ENCODE results near the gene FAM20C.

Gene FAM20C

GRCh38 chr7:148543-148931 is 43.8 kb upstream of the FAM20C start:
- Histone ChIP-seq H3K18ac (ENCODE audit: low read length) (no peak overlapping the region), H3K79me2 (ENCODE audit: control insufficient read depth, insufficient read depth, low read length) (no peaks in the 10 kb centered on the region), H3K56ac (ENCODE audit: low read length) (peak overlapping the region; percentile 90), H3K23ac (ENCODE audit: low read length) (no peak overlapping the region), H4K8ac (ENCODE audit: low read depth, low read length) (no peak overlapping the region), H3K36me3 (ENCODE audit: control insufficient read depth, insufficient read depth, low read length) (no peaks in the 10 kb centered on the region), H2BK15ac (replicated peaks; ENCODE audit: low read depth) (no peak overlapping the region), H3K4ac (ENCODE audit: low read depth, low read length) (no peak overlapping the region), H3K79me1 (ENCODE audit: low read length) (no peaks in the 10 kb centered on the region), H3K4me3 (ENCODE audit: low read length) (peak overlapping the region; percentile 59), H3K27ac (ENCODE audit: low read depth, low read length) (no peak overlapping the region), H4K5ac (ENCODE audit: low read length) (no peak overlapping the region), H2BK120ac (ENCODE audit: low read depth, low read length) (no peak overlapping the region), H3K4me2 (ENCODE audit: low read length) (no peak overlapping the region), H3K4me1 (ENCODE audit: control insufficient read depth, low read depth, low read length) (no peaks in the 10 kb centered on the region), H2AK5ac (ENCODE audit: low read length) (no peak overlapping the region), H3K27me3 (ENCODE audit: insufficient read depth, low read length, poor library complexity) (no peaks in the 10 kb centered on the region), H3K9ac (ENCODE audit: low read length) (peak overlapping the region; percentile 85), H2BK5ac (ENCODE audit: low read length) (no peak overlapping the region)
- DNase-seq: no peak
- WGBS (ENCODE audit: extremely low coverage, insufficient coverage, low lambda C conversion rate): no CpG with 5 or more reads among the region's 5 CpGs

- Histone ChIP-seq H3K56ac (ENCODE audit: low read length) (peak overlapping the region; percentile 98), H2BK5ac (ENCODE audit: low read length) (peak overlapping the region; percentile 91), H3K4me1 (ENCODE audit: control insufficient read depth, low read depth, low read length) (no peaks in the 10 kb centered on the region), H3K36me3 (ENCODE audit: control insufficient read depth, insufficient read depth, low read length) (no peaks in the 10 kb centered on the region), H3K23ac (ENCODE audit: low read length) (no peak overlapping the region), H3K79me2 (ENCODE audit: control insufficient read depth, insufficient read depth, low read length) (no peaks in the 10 kb centered on the region), H4K8ac (ENCODE audit: low read depth, low read length) (peak overlapping the region; percentile 96), H3K4me3 (ENCODE audit: low read length) (peak overlapping the region; percentile 61), H3K27ac (ENCODE audit: low read depth, low read length) (peak overlapping the region; percentile 79), H3K79me1 (ENCODE audit: low read length) (no peaks in the 10 kb centered on the region), H3K4me2 (ENCODE audit: low read length) (peak overlapping the region; percentile 69), H3K9ac (ENCODE audit: low read length) (peak overlapping the region; percentile 91), H3K27me3 (ENCODE audit: insufficient read depth, low read length, poor library complexity) (no peaks in the 10 kb centered on the region), H4K5ac (ENCODE audit: low read length) (no peak overlapping the region), H2AK5ac (ENCODE audit: low read length) (no peak overlapping the region), H2BK15ac (replicated peaks; ENCODE audit: low read depth) (no peak overlapping the region), H3K18ac (ENCODE audit: low read length) (peak overlapping the region; percentile 52), H3K4ac (ENCODE audit: low read depth, low read length) (peak overlapping the region; percentile 85), H2BK120ac (ENCODE audit: low read depth, low read length) (no peak overlapping the region)
- WGBS (ENCODE audit: extremely low coverage, insufficient coverage, low lambda C conversion rate): no CpG with 5 or more reads among the region's 74 CpGs
- peak; percentile 99 for DNase-seq
Observed at GRCh38 chr7:148932-149790, 43.2 kb upstream of the FAM20C start.

- H2AK5ac ChIP-seq (ENCODE audit: low read length): peak overlapping the region; percentile 94
- no peaks in the 10 kb centered on the region for H3K4me1 ChIP-seq (ENCODE audit: control insufficient read depth, low read depth, low read length)
- WGBS (ENCODE audit: extremely low coverage, insufficient coverage, low lambda C conversion rate): no CpG with 5 or more reads among the region's 41 CpGs
- H3K18ac ChIP-seq (ENCODE audit: low read length): peak overlapping the region; percentile 52
- H2BK15ac ChIP-seq (replicated peaks; ENCODE audit: low read depth): no peak overlapping the region
- no peaks in the 10 kb centered on the region for H3K79me2 ChIP-seq (ENCODE audit: control insufficient read depth, insufficient read depth, low read length)
- peak overlapping the region; percentile 91 for H3K56ac ChIP-seq (ENCODE audit: low read length)
- H3K79me1 ChIP-seq (ENCODE audit: low read length): no peaks in the 10 kb centered on the region
- H2BK5ac ChIP-seq (ENCODE audit: low read length): no peak overlapping the region
- DNase-seq: peak; percentile 40
- peak overlapping the region; percentile 79 for H3K27ac ChIP-seq (ENCODE audit: low read depth, low read length)
- peak overlapping the region; percentile 17 for H3K4me3 ChIP-seq (ENCODE audit: low read length)
- peak overlapping the region; percentile 4 for H3K4me2 ChIP-seq (ENCODE audit: low read length)
- no peaks in the 10 kb centered on the region for H3K27me3 ChIP-seq (ENCODE audit: insufficient read depth, low read length, poor library complexity)
- no peak overlapping the region for H3K23ac ChIP-seq (ENCODE audit: low read length)
- H3K9ac ChIP-seq (ENCODE audit: low read length): peak overlapping the region; percentile 78
- peak overlapping the region; percentile 85 for H3K4ac ChIP-seq (ENCODE audit: low read depth, low read length)
- no peak overlapping the region for H4K5ac ChIP-seq (ENCODE audit: low read length)
- H2BK120ac ChIP-seq (ENCODE audit: low read depth, low read length): no peak overlapping the region
- H4K8ac ChIP-seq (ENCODE audit: low read depth, low read length): peak overlapping the region; percentile 96
- H3K36me3 ChIP-seq (ENCODE audit: control insufficient read depth, insufficient read depth, low read length): no peaks in the 10 kb centered on the region
Observed at GRCh38 chr7:149791-150636, 42.4 kb upstream of the FAM20C start.

- Histone ChIP-seq H2BK120ac (ENCODE audit: low read depth, low read length) (no peak overlapping the region), H3K18ac (ENCODE audit: low read length) (no peak overlapping the region), H3K27me3 (ENCODE audit: insufficient read depth, low read length, poor library complexity) (no peaks in the 10 kb centered on the region), H2AK5ac (ENCODE audit: low read length) (no peak overlapping the region), H3K4me2 (ENCODE audit: low read length) (no peak overlapping the region), H2BK5ac (ENCODE audit: low read length) (no peak overlapping the region), H3K23ac (ENCODE audit: low read length) (no peak overlapping the region), H3K56ac (ENCODE audit: low read length) (peak overlapping the region; percentile 91), H3K36me3 (ENCODE audit: control insufficient read depth, insufficient read depth, low read length) (no peaks in the 10 kb centered on the region), H3K79me2 (ENCODE audit: control insufficient read depth, insufficient read depth, low read length) (no peaks in the 10 kb centered on the region), H3K9ac (ENCODE audit: low read length) (no peak overlapping the region), H2BK15ac (replicated peaks; ENCODE audit: low read depth) (no peak overlapping the region), H3K4ac (ENCODE audit: low read depth, low read length) (no peak overlapping the region), H4K5ac (ENCODE audit: low read length) (peak overlapping the region; percentile 12), H4K8ac (ENCODE audit: low read depth, low read length) (no peak overlapping the region), H3K27ac (ENCODE audit: low read depth, low read length) (no peak overlapping the region), H3K4me3 (ENCODE audit: low read length) (no peak overlapping the region), H3K79me1 (ENCODE audit: low read length) (no peaks in the 10 kb centered on the region), H3K4me1 (ENCODE audit: control insufficient read depth, low read depth, low read length) (no peaks in the 10 kb centered on the region)
- DNase-seq: no peak
- WGBS (ENCODE audit: extremely low coverage, insufficient coverage, low lambda C conversion rate): no CpG with 5 or more reads among the region's 13 CpGs
Observed at GRCh38 chr7:150811-151221, 41.6 kb upstream of the FAM20C start.

- no peaks in the 10 kb centered on the region for H3K79me1 ChIP-seq (ENCODE audit: low read length)
- no CpG with 5 or more reads among the region's 25 CpGs for WGBS (ENCODE audit: extremely low coverage, insufficient coverage, low lambda C conversion rate)
Observed at GRCh38 chr7:151346-152050, 40.9 kb upstream of the FAM20C start.

More at GRCh38 chr7:151346-152050, 40.9 kb upstream of the FAM20C start:
- no peaks in the 10 kb centered on the region for H3K79me2 ChIP-seq (ENCODE audit: control insufficient read depth, insufficient read depth, low read length)
- DNase-seq: no peak
- H3K23ac ChIP-seq (ENCODE audit: low read length): no peak overlapping the region
- no peak overlapping the region for H2AK5ac ChIP-seq (ENCODE audit: low read length)
- no peaks in the 10 kb centered on the region for H3K36me3 ChIP-seq (ENCODE audit: control insufficient read depth, insufficient read depth, low read length)
- H3K56ac ChIP-seq (ENCODE audit: low read length): no peak overlapping the region
- H3K9ac ChIP-seq (ENCODE audit: low read length): no peak overlapping the region
- no peak overlapping the region for H2BK120ac ChIP-seq (ENCODE audit: low read depth, low read length)
- H3K27ac ChIP-seq (ENCODE audit: low read depth, low read length): no peak overlapping the region
- H3K4me1 ChIP-seq (ENCODE audit: control insufficient read depth, low read depth, low read length): no peaks in the 10 kb centered on the region
- no peak overlapping the region for H3K4me3 ChIP-seq (ENCODE audit: low read length)
- no peaks in the 10 kb centered on the region for H3K27me3 ChIP-seq (ENCODE audit: insufficient read depth, low read length, poor library complexity)
- H3K18ac ChIP-seq (ENCODE audit: low read length): no peak overlapping the region
- H4K5ac ChIP-seq (ENCODE audit: low read length): no peak overlapping the region
- no peak overlapping the region for H4K8ac ChIP-seq (ENCODE audit: low read depth, low read length)
- H2BK5ac ChIP-seq (ENCODE audit: low read length): no peak overlapping the region
- no peak overlapping the region for H3K4ac ChIP-seq (ENCODE audit: low read depth, low read length)
- H2BK15ac ChIP-seq (replicated peaks; ENCODE audit: low read depth): no peak overlapping the region
- H3K4me2 ChIP-seq (ENCODE audit: low read length): no peak overlapping the region

Measured in mesendoderm (in vitro differentiated cells).